ENCODE measurements around the gene FBXO45.
A peak's percentile ranks its signal among the peaks of the same experiment; 100 is the strongest.
"Not testable (repeated sequence)": the region's sequence is repeated elsewhere in the genome, so short reads cannot be mapped to it uniquely, and the experiment has no call there.

The FBXO45 gene

DNA sequence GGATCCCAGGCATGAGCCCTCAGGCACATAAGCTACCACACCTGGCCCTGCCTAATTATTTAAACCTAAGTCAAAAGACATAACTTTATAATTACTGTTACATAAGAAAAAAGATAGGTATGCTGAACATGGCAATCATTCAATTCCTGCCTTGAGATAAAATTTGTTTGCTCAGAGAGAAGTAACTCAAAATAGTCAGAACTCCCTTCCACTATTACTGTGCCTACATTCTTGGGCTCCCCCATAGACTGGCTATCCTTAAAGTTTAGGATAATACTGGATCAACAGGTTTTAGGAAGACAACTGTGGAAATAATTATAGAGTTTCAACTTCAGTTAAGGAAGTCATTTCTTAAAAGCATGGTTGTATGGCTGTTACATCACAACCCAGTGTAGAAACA lies 10.0 kb upstream of the FBXO45 start:
- DNase-seq, result no peak

DNA sequence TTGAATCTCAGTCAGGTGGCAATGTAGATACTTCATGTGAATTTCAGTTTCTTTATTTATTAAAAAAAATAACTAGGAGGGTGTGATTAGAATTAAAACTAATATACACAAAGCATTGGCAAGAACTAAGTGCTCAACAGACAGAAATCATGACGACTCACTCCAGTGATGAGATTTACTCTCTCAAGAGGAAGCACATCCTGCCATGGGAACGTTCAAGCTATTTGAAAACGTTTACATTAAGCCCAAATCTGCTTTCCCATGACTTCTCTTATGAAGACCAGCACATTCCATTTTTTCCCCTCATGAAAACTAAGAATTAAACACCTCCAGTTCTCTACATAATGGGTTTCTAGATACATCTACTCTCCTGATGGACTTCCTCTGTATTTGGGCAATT lies 8.6 kb upstream of the FBXO45 start:
- DNase-seq, result no peak

DNA sequence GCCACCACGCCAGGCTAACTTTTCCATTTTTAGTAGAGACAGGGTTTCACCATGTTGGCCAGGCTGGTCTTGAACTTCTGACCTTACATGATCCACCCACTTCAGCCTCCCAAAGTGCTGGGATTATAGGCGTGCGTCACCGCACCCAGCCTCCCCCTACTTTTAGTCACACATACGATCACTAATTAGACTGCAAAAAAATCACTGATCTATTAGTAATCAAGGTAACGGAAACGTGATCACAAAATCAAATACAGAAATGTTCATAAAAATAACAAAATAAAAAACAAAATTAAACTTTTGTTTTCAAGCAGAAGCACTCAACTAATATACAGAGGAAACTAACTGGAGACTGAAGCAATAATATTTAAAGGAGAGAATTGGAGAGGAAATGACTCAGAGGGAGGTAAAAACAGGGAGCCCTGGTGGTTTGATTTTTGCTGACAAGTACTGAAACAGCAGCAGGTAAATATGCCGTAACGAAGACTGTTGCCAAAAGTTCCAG lies 4.7 kb upstream of the FBXO45 start:
- DNase-seq, result no peak

DNA sequence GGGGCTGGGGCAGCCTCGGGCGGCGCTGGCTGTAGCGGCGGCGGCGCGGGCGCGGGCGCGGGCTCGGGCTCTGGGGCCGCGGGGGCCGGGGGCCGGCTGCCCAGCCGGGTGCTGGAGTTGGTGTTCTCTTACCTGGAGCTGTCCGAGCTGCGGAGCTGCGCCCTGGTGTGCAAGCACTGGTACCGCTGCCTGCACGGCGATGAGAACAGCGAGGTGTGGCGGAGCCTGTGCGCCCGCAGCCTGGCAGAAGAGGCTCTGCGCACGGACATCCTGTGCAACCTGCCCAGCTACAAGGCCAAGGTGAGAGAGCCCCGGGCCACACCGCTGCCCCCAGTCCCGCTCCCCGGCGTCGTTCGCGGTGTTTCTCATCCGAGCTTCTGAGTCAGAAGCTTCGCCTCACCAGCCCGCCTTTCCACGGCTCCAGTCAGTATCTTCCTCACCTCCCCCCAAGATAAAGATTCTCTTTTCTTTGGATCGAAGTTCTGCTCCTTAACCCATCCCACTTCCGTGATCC lies 600 bp downstream of the FBXO45 start:
- no peak for DNase-seq

DNA sequence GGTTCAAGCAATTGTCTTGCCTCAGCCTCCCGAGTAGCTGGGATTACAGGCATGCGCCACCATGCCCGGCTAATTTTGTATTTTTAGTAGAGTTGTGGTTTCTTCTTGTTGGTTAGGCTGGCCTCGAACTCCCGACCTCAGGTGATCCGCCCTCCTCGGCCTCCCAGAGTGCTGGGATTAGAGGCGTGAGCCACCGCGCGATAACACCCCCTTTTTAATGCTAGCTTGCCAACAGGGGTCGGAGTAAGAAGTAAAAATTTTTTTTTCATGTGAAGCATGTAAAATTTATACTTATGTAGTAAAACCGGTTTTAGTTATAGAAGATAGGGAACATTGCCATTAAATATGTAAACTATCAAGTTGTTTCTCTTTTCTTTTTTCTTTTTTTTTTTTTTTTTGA lies 1.9 kb downstream of the FBXO45 start:
- not testable (repeated sequence) for DNase-seq

DNA sequence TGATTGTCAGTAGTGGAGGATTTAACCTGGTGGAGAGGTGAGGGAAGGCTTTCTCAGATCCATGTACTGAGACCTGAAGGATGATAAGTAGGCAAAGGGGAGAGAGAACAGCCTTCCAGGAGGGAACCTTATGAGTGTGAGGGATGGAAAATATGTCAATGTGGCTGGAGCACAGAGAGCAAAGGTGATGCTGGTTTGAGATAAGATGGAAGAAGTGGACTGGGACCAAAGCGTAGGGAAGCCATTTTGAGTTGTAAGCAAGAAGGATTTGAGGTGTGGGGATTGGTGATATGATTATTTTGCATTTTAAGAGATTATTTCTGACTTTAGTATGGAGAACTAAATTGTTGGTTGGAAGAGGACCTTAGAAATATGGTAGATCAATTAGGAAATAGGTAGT lies 3.9 kb downstream of the FBXO45 start:
- DNase-seq, result no peak

DNA sequence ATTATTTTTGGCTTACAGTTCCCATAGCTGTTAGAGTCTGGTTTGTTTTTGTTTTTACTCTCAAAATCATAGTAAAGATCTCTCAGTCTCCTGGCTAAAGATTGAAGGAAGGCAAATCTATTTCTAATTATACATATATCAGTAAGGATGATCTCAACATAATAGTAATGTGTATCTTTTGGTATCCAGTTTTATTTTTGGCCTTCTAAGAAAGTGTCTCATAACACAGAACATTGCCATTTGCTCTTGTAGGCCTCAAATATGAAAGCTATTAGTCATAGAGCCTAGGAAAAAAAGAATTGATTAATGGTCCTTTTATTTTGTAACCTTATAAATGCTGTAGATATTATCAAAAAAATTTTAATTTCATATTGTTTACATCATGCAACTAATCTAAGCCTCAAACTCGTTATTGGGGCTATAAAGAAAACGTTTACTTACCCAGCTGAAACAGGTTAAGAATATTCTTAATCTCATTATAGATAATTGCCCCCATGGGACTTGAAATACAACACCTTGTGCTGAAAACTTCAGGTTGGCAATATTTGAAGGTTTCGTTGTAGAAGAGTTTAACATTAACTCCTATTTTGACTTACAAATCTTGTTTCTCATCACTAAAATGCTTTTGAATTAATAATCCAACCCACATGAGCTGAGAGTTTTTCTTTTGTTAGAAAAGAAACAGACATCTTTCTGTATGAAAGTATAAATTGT lies 16.7 kb downstream of the FBXO45 start:
- no peak for DNase-seq

DNA sequence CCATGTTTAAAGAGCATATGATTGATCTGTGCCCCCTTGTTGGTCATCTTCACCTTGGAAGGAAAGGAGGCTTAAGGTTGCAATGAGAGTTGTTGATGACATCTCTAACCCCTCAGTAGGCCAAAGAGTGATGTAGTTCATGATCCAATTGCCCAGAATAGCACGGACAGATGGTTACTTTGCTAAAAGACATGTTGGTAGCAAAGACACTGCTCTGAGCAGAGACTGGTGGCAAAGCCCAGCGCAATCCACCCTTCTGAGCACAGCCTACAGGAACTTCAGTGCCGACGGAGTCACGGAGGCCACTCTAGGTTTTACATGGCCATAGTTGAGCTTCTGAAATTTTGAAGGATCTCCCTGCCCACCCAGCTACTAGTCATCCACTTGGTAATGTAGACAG lies 21.8 kb downstream of the FBXO45 start:
- no peak for DNase-seq

DNA sequence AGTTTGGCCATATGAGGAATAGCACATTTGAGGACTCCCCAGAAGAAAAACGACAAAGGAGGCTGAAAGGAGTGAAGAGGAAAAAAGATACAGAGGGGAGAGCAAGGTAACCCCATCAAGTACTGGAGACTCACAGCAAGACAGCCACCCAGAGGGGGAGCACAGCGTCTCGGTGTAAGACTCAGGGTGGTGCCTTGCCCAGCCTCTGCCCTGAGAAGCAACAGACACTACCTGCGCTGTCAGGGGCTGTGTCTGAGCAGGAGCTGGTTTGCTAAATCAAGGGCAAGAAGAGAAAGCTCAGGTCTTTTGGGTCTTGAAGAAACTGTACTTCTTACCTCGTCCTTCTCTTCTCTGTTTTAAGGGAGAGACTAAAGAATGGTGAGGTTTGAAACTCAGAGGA lies 27.9 kb downstream of the FBXO45 start:
- DNase-seq, result no peak

DNA sequence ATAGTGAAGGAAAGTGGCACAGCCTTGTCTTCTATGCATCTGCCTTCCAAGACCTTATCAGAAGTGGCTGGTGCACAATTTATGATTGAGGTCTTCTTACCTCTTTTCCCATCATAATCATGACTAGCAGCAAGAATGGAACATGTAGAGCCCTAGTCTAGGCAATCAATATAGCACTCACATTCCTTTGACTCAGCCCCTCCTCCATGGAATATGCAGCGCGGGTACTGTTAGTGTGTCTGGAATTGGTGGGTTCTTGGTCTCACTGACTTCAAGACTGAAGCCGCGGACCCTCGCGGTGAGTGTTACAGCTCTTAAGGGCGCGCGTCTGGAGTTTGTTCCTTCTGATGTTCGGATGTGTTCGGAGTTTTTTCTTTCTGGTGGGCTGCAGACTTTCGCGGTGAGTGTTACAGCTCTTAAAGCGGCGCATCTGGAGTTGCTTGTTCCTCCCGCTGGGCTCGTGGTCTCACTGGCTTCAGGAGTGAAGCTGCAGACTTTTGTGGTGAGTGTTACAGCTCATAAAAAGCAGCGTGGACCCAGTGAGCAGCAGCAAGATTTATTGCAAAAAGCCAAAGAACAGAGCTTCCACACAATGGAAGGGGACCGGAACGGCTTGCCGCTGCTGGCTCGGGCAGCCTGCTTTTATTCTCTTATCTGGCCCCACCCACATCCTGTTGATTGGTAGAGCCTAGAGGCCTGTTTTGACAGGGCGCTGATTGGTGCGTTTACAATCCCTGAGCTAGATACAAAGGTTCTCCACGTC lies 29.7 kb downstream of the FBXO45 start:
- DNase-seq, result not testable (repeated sequence)

DNA sequence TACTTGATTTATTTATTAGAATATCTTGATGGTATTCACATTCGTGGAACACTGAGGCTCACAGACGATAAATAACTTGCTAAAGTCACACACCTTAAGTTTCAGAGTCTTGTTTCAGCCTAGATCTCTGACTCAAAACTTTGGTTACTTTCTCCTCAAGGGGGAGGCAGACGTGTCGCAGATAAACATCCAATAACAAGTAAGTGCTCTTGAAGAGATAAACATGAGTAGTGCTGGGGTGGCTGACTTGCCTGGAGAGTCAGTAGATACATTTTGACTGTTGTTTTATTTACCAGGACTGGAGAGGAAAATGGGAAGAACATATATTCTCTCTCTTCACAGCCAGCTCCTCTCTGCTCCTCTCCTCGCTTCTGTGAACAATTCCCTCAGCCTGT lies 31.3 kb downstream of the FBXO45 start:
- no peak for DNase-seq

DNA sequence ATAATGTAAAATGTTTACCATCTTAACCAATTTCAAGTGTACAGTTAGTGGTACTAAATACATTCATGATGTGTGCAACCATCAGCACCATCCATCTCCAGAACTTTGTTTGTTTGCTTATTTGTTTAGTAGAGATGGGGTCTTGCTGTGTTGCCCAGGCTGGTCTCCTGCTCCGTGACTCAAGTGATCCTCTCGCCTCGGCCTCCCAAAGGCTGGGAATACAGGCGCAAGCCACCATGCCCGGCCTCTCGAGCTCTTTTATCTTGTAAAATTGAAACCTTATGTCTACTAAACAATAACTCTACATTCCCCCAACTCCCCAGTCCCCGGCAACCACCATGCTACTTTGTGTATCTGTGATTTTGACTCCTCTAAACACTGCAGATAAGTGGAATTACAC lies 31.9 kb downstream of the FBXO45 start:
- no peak for DNase-seq

DNA sequence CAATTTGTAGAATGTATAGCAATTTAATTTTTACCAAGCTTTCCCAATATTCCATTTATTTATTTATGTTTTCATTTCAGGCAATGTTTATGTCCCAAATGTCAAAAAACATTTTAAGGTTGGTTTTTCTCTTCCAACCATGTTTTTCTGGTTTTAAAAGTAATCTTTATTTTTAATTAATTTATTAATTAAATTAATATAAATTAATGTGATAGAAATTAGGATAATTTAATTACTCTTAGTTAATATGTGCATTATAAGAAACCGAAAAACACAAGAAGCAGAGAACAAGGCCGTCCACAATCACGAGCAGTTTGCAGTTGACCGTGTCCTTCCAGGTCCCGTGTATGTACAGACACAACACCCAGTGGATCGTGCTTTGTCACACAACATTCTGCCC lies 34.2 kb downstream of the FBXO45 start:
- no peak for DNase-seq

DNA sequence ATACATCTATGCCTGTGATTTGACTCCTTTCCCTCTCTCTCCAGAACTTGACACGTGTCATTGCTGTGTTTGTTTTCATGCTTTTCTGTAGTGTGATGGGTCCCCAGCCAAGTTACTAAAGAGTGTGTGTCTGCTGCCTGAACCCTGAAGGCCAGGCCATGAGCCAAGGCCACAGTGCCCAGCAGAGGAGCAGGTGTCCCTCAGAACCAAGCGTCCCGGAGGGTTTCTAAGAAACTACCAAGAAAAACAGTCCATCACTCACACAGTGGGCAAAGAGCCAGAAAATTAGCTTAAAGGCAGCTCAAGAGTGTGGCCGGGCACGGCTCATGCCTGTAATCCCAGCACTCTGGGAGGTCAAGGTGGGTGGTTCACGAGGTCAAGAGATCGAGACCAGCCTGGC lies 35.2 kb downstream of the FBXO45 start:
- no peak for DNase-seq

DNA sequence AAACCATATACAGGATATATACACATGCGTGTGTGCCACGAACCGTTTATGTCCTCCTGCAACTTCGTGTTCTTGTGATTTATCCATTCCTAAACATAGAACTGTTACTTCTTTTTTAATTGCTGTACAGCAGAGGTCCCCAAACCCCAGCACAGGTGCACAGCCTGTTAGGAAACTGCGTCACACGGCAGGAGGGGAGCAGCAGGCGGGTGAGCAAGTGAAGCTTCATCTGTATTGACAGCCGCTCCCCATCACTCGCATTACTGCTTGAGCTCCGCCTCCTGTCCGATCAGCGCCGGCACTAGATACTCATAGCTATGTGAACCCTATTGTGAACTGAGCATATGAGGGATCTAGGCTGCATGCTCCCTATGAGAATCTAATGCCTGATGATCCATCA lies 36.1 kb downstream of the FBXO45 start:
- no peak for DNase-seq

DNA sequence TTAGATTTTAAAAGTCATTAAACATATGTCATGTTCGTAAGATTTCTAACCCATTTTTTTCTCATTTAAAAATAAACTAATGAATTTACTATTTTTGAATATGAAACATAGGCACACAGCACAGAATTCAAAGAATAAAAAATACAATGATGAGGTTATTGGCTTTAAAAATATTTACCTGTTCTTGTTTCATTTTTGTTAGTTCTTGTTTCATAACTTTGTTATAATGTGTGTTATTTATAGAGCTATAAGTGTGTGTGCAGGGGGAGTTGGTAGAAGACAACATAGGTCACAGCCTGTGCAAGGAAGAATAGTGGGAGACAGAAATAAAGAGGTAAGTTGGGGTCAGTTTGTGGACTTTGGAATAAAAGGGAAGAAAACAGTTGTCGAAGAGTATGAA lies 40.2 kb downstream of the FBXO45 start:
- no peak for DNase-seq

DNA sequence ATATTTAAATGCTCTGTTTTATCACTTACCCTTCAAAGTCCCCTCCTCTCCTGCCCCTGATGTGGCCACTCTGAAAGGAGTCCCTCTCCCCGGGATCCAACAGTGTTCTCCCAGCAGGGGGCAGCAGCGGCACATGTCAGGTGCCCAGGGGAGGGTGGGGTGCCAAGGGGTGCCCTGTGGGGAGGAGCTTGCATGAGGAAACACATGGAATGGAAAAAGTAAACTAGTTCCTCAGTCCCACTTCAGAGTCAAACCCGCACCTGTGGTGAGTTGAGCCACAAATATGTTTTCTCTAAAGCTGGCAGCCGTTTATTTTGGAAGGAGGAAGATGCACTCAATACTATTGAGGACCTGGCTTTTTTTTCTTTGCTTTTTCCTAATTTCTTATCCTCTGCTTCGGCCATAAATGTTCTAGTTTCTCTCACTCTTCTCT lies 40.9 kb downstream of the FBXO45 start:
- peak; percentile 89 for DNase-seq

DNA sequence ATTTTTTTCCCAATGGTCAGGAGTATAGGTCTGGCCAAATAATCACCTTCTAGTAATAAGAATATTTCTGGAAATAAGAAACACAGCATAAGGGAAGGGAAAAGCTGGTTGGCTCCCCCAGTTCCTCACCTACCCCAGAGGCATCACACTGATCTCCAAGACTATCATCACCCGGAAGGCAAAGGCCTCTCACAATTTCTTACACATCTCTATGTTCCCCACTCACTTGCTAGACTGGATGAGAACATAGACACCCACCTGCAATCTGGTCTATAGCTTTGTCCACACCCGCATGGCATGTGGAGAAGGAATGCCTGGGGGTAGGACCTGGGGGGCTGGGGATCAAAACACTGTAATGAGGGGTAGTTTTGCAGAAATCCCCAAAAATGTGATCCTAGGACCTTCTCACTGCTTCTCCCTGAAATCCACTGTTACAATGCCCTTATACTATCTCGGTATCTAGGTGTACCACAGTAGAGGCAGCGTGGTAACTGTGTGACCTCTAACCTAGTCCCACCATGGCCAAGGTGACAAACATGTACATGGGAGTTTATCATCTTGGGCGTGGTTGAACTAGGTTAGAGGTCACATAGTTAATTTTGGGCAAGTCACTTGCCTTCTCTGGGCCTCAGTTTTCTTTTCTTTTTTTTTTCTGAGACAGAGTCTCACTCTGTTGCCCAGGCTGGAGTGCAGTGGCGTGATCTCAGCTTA lies 41.5 kb downstream of the FBXO45 start:
- DNase-seq, result no peak

DNA sequence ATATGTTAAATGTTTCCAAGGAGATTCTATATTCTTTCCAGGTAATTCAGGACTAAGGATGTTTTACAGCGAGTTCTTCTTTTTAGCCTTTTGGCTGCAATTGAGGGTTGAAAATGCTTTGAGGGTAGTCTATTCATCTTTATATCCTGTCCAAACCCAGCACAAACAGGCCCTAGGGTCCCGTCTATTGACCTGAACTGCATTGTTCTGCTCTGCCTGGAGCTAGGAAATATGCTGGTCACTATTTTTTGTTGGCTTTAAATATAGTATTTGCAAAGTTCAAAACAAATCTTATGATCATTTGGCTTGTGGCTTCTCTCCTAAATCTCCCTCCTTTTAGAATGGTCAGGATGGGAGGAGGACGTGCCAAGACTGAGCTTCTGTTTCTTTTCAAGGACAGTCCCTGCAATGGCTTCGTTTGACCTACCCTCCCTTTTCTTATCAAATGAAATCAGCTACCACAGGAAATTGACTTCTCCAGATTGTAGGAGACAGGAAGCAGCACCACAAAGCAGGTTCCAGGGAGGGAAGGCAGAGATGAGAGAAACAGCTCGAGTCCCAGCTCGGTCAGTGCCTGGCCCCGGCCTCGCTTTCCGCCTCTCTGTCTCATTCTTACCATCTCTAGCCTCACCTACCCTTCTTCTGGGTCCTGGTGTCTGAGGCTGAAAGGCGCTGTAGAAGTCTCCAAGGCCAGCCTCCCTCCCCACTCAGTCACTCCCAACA lies 43.5 kb downstream of the FBXO45 start:
- DNase-seq, result no peak

DNA sequence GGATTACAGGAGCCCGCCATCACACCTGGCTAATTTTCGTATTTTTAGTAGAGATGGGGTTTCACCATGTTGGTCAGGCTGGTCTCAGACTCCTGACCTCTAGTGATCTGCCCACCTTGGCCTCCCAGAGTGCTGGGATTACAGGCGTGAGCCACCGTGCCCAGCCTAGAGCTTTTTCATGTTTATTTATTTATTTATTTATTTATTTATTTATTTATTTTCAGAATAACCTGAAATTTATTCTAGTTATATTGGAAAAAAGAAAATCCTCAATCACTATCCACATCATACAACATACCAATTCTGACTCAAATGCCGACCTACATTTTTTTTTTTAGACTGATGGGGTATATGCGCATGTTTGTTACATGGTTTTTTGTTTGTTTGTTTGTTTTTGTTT lies 46.8 kb downstream of the FBXO45 start:
- not testable (repeated sequence) for DNase-seq

DNA sequence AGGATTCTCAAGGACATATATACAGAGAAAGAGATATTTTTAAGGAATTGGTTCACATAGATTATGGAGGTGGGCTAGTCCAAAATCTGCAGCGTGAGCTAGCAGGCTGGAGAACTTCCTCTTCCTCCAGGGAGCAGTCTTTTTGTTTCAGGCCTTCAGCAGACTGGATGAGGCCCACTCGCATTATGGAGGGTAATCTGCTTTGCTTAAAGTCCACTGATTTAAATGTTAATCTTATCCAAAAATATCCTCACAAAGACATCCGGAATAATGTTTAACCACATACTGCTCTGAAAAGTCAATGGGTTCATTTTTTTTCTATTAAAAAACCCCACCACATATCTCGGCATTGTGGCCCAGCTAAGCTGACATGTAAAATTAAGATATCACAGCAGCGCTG lies 48.8 kb downstream of the FBXO45 start:
- no peak for DNase-seq

DNA sequence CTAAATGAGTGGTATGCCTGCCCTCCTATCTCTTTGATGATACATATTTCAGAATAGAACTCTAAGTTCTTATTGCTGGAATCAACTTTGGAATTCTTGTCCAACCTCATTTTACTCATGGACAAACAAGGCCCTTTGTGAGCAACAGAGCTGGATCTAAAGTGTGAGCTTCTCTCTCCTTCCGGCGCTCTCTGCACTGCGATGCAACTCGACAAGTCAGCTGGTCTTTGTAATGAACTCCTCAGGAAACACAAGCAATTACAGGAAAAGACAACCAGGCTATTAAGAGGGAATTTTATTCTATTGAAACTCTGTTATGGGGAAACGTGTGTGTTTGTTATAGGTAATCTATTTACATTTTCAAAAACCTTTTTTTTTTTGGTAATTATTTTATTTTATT lies 50.8 kb downstream of the FBXO45 start:
- DNase-seq, result no peak

DNA sequence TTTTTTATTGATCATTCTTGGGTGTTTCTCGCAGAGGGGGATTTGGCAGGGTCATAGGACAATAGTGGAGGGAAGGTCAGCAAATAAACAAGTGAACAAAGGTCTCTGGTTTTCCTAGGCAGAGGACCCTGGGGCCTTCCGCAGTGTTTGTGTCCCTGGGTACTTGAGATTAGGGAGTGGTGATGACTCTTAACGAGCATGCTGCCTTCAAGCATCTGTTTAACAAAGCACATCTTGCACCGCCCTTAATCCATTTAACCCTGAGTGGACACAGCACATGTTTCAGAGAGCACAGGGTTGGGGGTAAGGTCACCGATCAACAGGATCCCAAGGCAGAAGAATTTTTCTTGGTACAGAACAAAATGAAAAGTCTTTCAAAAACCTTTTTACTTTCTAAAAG lies 51.2 kb downstream of the FBXO45 start:
- not testable (repeated sequence) for DNase-seq

Data from right forelimb (tissue), 1 donor.